ENCODE results near the gene JAZF1.

JAZF1 gene

GRCh38 chr7:28180364-28181147, at the start of gene JAZF1:
TSS of gene JAZF1 (minus strand) at chr7:28180795.
- DNase-seq = peak; percentile 85

GRCh38 chr7:28230261-28230660, 49.7 kb upstream of the JAZF1 start:
- DNase-seq = no peak

GRCh38 chr7:28228396-28228795, 47.8 kb upstream of the JAZF1 start:
- no peak for DNase-seq

GRCh38 chr7:28226003-28226402, 45.4 kb upstream of the JAZF1 start:
- DNase-seq = no peak

GRCh38 chr7:28225576-28225975, 45.0 kb upstream of the JAZF1 start:
- DNase-seq = no peak

- no peak for DNase-seq
These were observed 44.1 kb upstream of the JAZF1 start for GRCh38 chr7:28224675-28225074.

- no peak for DNase-seq
These were observed 43.6 kb upstream of the JAZF1 start for GRCh38 chr7:28224172-28224571.

GRCh38 chr7:28222636-28223035, 42.0 kb upstream of the JAZF1 start:
- DNase-seq = no peak

GRCh38 chr7:28219793-28220192, 39.2 kb upstream of the JAZF1 start:
- DNase-seq = no peak

- no peak for DNase-seq
These were observed 36.5 kb upstream of the JAZF1 start for GRCh38 chr7:28217143-28217542.

- no peak for DNase-seq
These were observed 30.4 kb upstream of the JAZF1 start for GRCh38 chr7:28211006-28211405.

- no peak for DNase-seq
These were observed 27.9 kb upstream of the JAZF1 start for GRCh38 chr7:28208506-28208905.

- DNase-seq = no peak
These were observed 27.0 kb upstream of the JAZF1 start for GRCh38 chr7:28207486-28208158.

GRCh38 chr7:28205506-28205905, 24.9 kb upstream of the JAZF1 start:
- no peak for DNase-seq

- DNase-seq = no peak
These were observed 23.1 kb upstream of the JAZF1 start for GRCh38 chr7:28203508-28204240.

- DNase-seq = no peak
These were observed 21.6 kb upstream of the JAZF1 start for GRCh38 chr7:28202222-28202621.

GRCh38 chr7:28201131-28201530, 20.5 kb upstream of the JAZF1 start:
- no peak for DNase-seq

GRCh38 chr7:28200598-28200997, 20.0 kb upstream of the JAZF1 start:
- DNase-seq = no peak

GRCh38 chr7:28199021-28199510, 18.5 kb upstream of the JAZF1 start:
- no peak for DNase-seq

- DNase-seq = no peak
These were observed 15.5 kb upstream of the JAZF1 start for GRCh38 chr7:28195910-28196620.

- no peak for DNase-seq
These were observed 12.4 kb upstream of the JAZF1 start for GRCh38 chr7:28192786-28193585.

- no peak for DNase-seq
These were observed 11.2 kb upstream of the JAZF1 start for GRCh38 chr7:28191751-28192150.

Data from NCI-H1105 treated with DMSO at 0.1 percent for 48 hours (cell line).